BJ (cell line): ENCODE data around the gene HEBP1. TPM values are rescaled to one million over a fixed set of nuclear protein-coding genes. Genes with fewer than 3 reads are reported as not detected.
A peak's percentile ranks its signal among the peaks of the same experiment; 100 is the strongest.

Source experiments
- CTCF ChIA-PET: fragments of 350-600 bp; formaldehyde crosslinking; extraction: SDS; loops from one replicate; lab custom pipeline; 2021; ENCODE audit warnings: antibody characterized with exemption, inconsistent platforms; lab: Yijun Ruan, JAX
- POLR2A ChIA-PET: fragments of 300-600 bp; sonication (Branson Sonifier 250); formaldehyde crosslinking; extraction: SDS; loops from one replicate; lab custom pipeline; 2021; ENCODE audit warnings: antibody characterized with exemption; lab: Charles Lee
- DNase-seq: peaks from one replicate; pipeline ENCODE4 v3.0.0-alpha.2; 2011; ENCODE audit warnings: low read depth
- H3K27me3 ChIP-seq: 2 replicates; pipeline ENCODE4 v1.6.0; 2011; ENCODE audit warnings: low read length; ENCODE audit not compliant: control insufficient read depth, insufficient read depth
- H3K36me3 ChIP-seq: 2 replicates; pipeline ENCODE4 v1.5.1; 2011; ENCODE audit warnings: low read length; ENCODE audit not compliant: control insufficient read depth, insufficient read depth
- H3K4me3 ChIP-seq: 2 replicates; pipeline ENCODE4 v1.5.1; 2011; ENCODE audit warnings: low read depth, mild to moderate bottlenecking, control low read depth, low read length
- CTCF ChIP-seq: IDR thresholded peaks from 2 replicates; pipeline ENCODE4 v1.5.1; 2011; ENCODE audit warnings: low read depth, mild to moderate bottlenecking, control low read depth, inconsistent platforms, low read length, moderate library complexity; ENCODE audit not compliant: insufficient read depth
- polyA plus RNA-seq: library from polyadenylated mRNA; depleted of rRNA; stranded (reverse); fragments of >200 nt; gene quantifications from 2 replicates; pipeline ENCODE4 v1.2.3, GENCODE V29; 2011

The HEBP1 gene
- polyA plus RNA-seq, 1 experiment: 41.9 TPM

- no peaks in the 10 kb centered on the region for H3K27me3 ChIP-seq
- no peak for TF ChIP-seq CTCF
- ChIA-PET POLR2A (interaction anchor here (0.6 kb wide), 2 partner anchors 63 to 216 kb away, joined by 3 to 4 read pairs; partner anchors contain the start of gene EMP1), CTCF (interaction anchor here (0.8 to 9.3 kb wide), 7 partner anchors 12 to 232 kb away, joined by 3 to 96 read pairs (median 3); no protein-coding TSS in a partner anchor)
- peaks cover 2% of the 10 kb centered on the region for H3K36me3 ChIP-seq
- DNase-seq: peak; percentile 99
- no peak overlapping the region for H3K4me3 ChIP-seq
These were observed 20.3 kb downstream of the HEBP1 start for GRCh38 chr12:12979731-12980259.

GRCh38 chr12:12979126-12979525, 20.9 kb downstream of the HEBP1 start:
- no peak for DNase-seq
- no peak overlapping the region for H3K4me3 ChIP-seq
- POLR2A ChIA-PET: interaction anchor here (0.6 kb wide), 1 partner anchor 63 kb away, joined by 3 read pairs; no protein-coding TSS in a partner anchor

GRCh38 chr12:12977231-12977630, 22.8 kb downstream of the HEBP1 start:
- no peak for TF ChIP-seq CTCF

More at GRCh38 chr12:12979126-12979525, 20.9 kb downstream of the HEBP1 start:
- TF ChIP-seq CTCF: no peak
- CTCF ChIA-PET: interaction anchor here (0.8 to 9.3 kb wide), 5 partner anchors 12 to 190 kb away, joined by 3 to 96 read pairs (median 7); no protein-coding TSS in a partner anchor
- peaks cover 4% of the 10 kb centered on the region for H3K36me3 ChIP-seq
- H3K27me3 ChIP-seq: no peaks in the 10 kb centered on the region

GRCh38 chr12:12976366-12976765, 23.7 kb downstream of the HEBP1 start:
- Histone ChIP-seq H3K27me3 (no peaks in the 10 kb centered on the region), H3K4me3 (no peak overlapping the region), H3K36me3 (peaks cover 5% of the 10 kb centered on the region)
- ChIA-PET CTCF (interaction anchor here (0.7 to 2.7 kb wide), 11 partner anchors 12 to 188 kb away, joined by 3 to 22 read pairs (median 7); partner anchors contain the start of gene GPRC5D), POLR2A (interaction anchor here (0.7 kb wide), 1 partner anchor 157 kb away, joined by 4 read pairs; no protein-coding TSS in a partner anchor)
- TF ChIP-seq CTCF: no peak
- DNase-seq: peak; percentile 99

More at GRCh38 chr12:12977231-12977630, 22.8 kb downstream of the HEBP1 start:
- ChIA-PET CTCF (interaction anchor here (1.1 to 2.5 kb wide), 3 partner anchors 138 to 189 kb away, joined by 3 to 11 read pairs (median 3); no protein-coding TSS in a partner anchor), POLR2A (interaction anchor here (0.7 kb wide), 1 partner anchor 256 kb away, joined by 3 read pairs; no protein-coding TSS in a partner anchor)
- Histone ChIP-seq H3K4me3 (no peak overlapping the region), H3K27me3 (no peaks in the 10 kb centered on the region), H3K36me3 (peaks cover 5% of the 10 kb centered on the region)
- DNase-seq: no peak

- ChIA-PET CTCF (interaction anchor here (0.7 to 2.7 kb wide), 13 partner anchors 9 to 253 kb away, joined by 3 to 22 read pairs (median 5); partner anchors contain the start of gene GPRC5D), POLR2A (interaction anchor here (0.8 kb wide), 1 partner anchor 232 kb away, joined by 3 read pairs; no protein-coding TSS in a partner anchor)
- Histone ChIP-seq H3K4me3 (no peak overlapping the region), H3K36me3 (peaks cover 3% of the 10 kb centered on the region), H3K27me3 (no peaks in the 10 kb centered on the region)
- no peak for DNase-seq
- peak; percentile 70 for TF ChIP-seq CTCF
These were observed 24.6 kb downstream of the HEBP1 start for GRCh38 chr12:12975322-12976077.
